Measurements from ENCODE around the gene DMAC1.

The DMAC1 gene

GRCh38 chr9:7813030-7813429, 13.5 kb upstream of the DMAC1 start:
- Mint-ChIP-seq H3K27me3 (ENCODE audit: low read depth) (no peaks in the 10 kb centered on the region), H3K4me3 (no peak overlapping the region), H3K9me3 (no peaks in the 10 kb centered on the region), H3K27ac (no peak overlapping the region), H3K4me1 (peaks cover 7% of the 10 kb centered on the region), H3K36me3 (ENCODE audit: low read depth) (no peaks in the 10 kb centered on the region)
- TF ChIP-seq CTCF (IDR thresholded peaks at IDR 0.05; ENCODE audit: unreplicated experiment in 3 of 3), result no peak

- no peak for TF ChIP-seq CTCF (IDR thresholded peaks at IDR 0.05; ENCODE audit: unreplicated experiment in 3 of 3)
- no peak overlapping the region for H3K27ac Mint-ChIP-seq
- no peaks in the 10 kb centered on the region for H3K9me3 Mint-ChIP-seq
- H3K36me3 Mint-ChIP-seq (ENCODE audit: low read depth), result no peaks in the 10 kb centered on the region
- H3K4me1 Mint-ChIP-seq, result peaks cover 9% of the 10 kb centered on the region
- no peak overlapping the region for H3K4me3 Mint-ChIP-seq
- no peaks in the 10 kb centered on the region for H3K27me3 Mint-ChIP-seq (ENCODE audit: low read depth)
These were observed 12.1 kb upstream of the DMAC1 start for GRCh38 chr9:7811677-7812076.

GRCh38 chr9:7802666-7803065, 3.1 kb upstream of the DMAC1 start:
- peaks cover 3% of the 10 kb centered on the region for H3K36me3 Mint-ChIP-seq (ENCODE audit: low read depth)
- H3K4me1 Mint-ChIP-seq, result peaks cover 16% of the 10 kb centered on the region
- no peaks in the 10 kb centered on the region for H3K27me3 Mint-ChIP-seq (ENCODE audit: low read depth)
- no peak for TF ChIP-seq CTCF (IDR thresholded peaks at IDR 0.05; ENCODE audit: unreplicated experiment in 3 of 3)
- H3K4me3 Mint-ChIP-seq, result no peak overlapping the region
- no peak overlapping the region for H3K27ac Mint-ChIP-seq
- no peaks in the 10 kb centered on the region for H3K9me3 Mint-ChIP-seq

- Mint-ChIP-seq H3K4me3 (peak overlapping the region; percentile 93 to 96 (median 94)), H3K27ac (peak overlapping the region; percentile 85 to 94 (median 85)), H3K36me3 (ENCODE audit: low read depth) (peaks cover 20% of the 10 kb centered on the region), H3K4me1 (peaks cover 15% of the 10 kb centered on the region), H3K27me3 (ENCODE audit: low read depth) (no peaks in the 10 kb centered on the region), H3K9me3 (no peaks in the 10 kb centered on the region)
- TF ChIP-seq CTCF (IDR thresholded peaks at IDR 0.05; ENCODE audit: unreplicated experiment in 3 of 3), result no peak
These were observed 337 bp upstream of the DMAC1 start for GRCh38 chr9:7799944-7800285.

- H3K36me3 Mint-ChIP-seq (ENCODE audit: low read depth), result peaks cover 43% of the 10 kb centered on the region
- H3K9me3 Mint-ChIP-seq, result no peaks in the 10 kb centered on the region
- H3K27ac Mint-ChIP-seq, result no peak overlapping the region
- H3K4me3 Mint-ChIP-seq, result no peak overlapping the region
- peaks cover 25% of the 10 kb centered on the region for H3K4me1 Mint-ChIP-seq
- no peak for TF ChIP-seq CTCF (IDR thresholded peaks at IDR 0.05; ENCODE audit: unreplicated experiment in 3 of 3)
- no peaks in the 10 kb centered on the region for H3K27me3 Mint-ChIP-seq (ENCODE audit: low read depth)
These were observed 5.4 kb downstream of the DMAC1 start for GRCh38 chr9:7794196-7794595.

GRCh38 chr9:7791394-7791793, 8.2 kb downstream of the DMAC1 start:
- peak overlapping the region; percentile 8 to 65 (median 19) for H3K27ac Mint-ChIP-seq
- no peaks in the 10 kb centered on the region for H3K9me3 Mint-ChIP-seq
- peaks cover 17% of the 10 kb centered on the region for H3K4me1 Mint-ChIP-seq
- no peaks in the 10 kb centered on the region for H3K27me3 Mint-ChIP-seq (ENCODE audit: low read depth)
- peaks cover 34% of the 10 kb centered on the region for H3K36me3 Mint-ChIP-seq (ENCODE audit: low read depth)
- TF ChIP-seq CTCF (IDR thresholded peaks at IDR 0.05; ENCODE audit: unreplicated experiment in 3 of 3), result no peak
- H3K4me3 Mint-ChIP-seq, result no peak overlapping the region

Measured in nephron (organoid).